ENCODE measurements around the gene WDR48. TPM values are rescaled to one million over a fixed set of nuclear protein-coding genes. Genes with fewer than 3 reads are reported as not detected.

WDR48 gene
- polyA plus RNA-seq, 4 donors: 70.3 to 112 (median 93.5) TPM

DNA sequence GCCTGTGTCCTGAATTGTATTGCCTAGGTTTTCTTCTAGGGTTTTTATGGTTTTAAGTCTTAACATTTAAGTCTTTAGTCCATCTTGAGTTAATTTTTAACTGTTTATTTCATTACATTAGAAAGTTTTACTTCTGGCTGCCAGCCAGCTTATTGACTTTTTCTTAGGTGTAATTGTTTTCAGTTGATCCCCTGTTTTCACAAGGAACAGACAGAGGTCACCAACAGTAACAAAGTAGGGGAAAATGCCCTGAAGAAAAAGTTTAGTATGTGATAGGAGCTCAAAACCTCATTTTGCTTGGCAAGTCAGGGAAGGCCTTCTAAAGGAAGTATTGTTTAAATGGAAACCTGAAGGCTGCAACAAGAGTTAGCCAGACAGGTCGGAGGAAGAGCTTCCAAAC is 10.4 kb downstream of the WDR48 start:
- no peak for DNase-seq (ENCODE audit: low read depth in 4 of 4, low spot score in 3 of 4)

DNA sequence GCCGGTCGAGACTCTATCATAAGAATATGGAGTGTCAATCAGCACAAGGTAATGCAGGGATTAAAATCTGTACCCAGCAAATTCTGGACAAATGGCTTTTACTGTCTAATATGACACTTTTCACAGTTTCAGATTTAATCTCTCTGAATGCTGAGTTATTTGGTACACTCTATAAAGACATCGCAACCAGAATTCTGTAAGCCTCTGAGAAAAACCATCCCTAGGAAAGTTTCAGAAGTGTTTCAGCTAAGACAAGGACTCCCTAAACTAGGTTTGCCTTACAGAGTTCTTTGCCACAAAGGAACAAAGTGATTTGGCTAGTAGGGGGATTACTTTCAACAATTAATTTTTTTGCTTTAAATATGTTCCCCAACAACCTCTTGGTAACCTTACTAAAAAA is 11.3 kb downstream of the WDR48 start:
- DNase-seq (ENCODE audit: low read depth in 4 of 4, low spot score in 3 of 4): no peak

DNA sequence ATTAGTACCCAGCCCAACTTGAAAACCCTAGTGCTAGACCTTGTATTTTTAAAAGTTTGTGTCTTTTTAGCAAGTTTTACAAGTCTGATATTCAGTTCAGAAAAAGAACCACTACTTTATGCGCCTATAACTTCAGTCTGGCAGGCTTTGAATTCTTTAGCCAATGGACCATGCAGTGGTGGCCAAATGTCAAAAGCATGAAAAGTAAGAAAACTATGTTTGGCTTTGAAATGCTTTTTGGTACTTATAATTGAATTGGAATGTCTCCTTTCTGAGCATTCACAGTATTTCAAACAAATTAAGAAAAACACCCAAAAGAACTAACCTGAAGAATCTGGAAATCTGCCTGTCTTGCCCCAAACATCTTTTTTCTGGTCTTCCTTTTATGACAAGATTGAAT is 12.8 kb downstream of the WDR48 start:
- no peak for DNase-seq (ENCODE audit: low read depth in 4 of 4, low spot score in 3 of 4)

DNA sequence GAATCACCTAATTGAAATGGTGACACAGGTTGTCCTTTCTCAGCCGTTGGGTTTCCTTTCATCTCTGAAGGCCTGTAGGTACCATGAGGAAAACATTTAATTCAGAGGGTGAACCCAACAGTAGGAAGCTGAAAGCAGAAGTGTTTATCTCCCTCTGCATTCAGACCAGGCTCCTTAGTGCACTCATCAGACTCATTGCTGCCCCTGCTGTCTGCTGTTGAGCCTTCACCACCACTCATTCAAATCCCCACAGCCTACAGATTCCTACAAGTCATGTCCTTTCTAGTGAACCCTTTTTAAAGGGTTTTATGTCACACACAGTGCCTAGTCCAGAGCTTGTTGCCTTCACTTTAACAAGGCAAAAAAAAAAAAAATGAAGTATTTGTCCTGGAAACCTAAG is 13.4 kb downstream of the WDR48 start:
- no peak for DNase-seq (ENCODE audit: low read depth in 4 of 4, low spot score in 3 of 4)

DNA sequence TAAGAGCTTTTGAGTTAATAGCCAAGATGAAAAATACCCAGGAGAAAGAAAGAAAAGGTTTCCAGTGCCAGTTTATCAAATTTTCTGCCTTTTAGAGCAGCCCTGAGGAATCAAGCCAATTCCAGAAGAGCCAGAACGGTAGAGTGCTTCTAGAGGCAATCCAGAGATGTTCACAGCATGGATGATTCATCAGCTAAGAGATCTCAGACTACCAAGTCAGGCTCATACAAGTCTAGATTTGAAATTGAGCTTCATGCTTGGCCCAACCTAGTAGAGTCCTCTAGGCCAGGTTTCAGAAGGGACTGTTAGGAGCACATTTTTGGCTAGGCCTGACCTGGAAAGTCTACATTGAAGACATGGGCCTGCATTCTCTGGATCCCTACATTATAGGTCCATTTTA is 15.5 kb downstream of the WDR48 start:
- no peak for DNase-seq (ENCODE audit: low read depth in 4 of 4, low spot score in 3 of 4)

DNA sequence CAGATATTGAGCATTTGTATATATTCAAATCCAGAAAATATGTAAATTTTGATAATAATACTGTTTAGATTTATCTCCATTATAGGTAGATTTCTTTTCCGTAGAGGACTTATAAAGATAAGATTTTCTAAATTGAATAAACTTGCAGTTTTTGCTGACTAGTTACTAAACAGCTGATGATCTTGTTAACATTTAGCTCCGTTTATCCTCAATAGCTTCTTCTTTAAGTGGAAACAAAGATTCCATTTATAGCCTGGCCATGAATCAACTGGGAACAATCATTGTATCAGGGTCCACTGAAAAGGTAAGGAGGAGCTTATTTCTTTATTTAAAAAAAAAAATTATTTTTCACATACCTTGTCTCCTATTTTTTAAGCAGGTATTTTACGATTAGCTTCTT is 16.7 kb downstream of the WDR48 start:
- DNase-seq (ENCODE audit: low read depth in 4 of 4, low spot score in 3 of 4): no peak

DNA sequence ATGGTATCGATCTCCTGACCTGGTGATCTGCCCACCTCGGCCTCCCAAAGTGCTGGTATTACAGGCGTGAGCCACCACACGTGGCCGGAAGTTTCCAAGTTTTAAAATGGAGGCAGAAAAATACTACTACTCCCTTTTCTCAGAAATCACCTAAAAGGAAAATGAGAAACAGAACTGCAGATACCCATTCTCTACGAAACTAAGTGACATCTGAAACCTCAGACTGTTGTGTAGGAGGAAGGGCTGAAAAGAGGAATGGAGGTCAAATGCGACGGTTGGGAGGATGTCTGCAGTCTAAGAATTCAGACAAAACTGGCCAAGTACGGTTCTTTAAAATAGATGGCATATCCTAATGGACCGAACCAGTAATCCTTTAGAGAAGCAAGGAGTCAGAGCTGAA is 24.1 kb downstream of the WDR48 start:
- DNase-seq (ENCODE audit: low read depth in 4 of 4, low spot score in 3 of 4): no peak

DNA sequence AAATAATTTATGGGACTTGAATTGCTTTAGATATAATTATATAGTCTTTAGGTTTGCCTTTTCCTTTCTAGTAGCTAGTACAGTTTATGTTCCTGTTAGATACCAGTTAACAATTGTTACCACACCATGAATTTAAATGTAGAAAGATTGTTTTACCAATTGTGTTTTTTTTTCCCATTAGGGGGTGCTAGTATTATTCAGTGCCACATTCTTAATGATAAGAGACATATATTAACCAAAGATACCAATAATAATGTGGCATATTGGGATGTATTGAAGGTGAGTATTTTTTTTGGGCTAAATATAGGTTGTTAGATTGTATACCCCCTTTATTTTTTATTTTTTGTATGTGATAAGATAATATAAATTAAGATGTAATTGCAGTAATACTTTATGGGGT is 27.7 kb downstream of the WDR48 start:
- DNase-seq (ENCODE audit: low read depth in 4 of 4, low spot score in 3 of 4): no peak

DNA sequence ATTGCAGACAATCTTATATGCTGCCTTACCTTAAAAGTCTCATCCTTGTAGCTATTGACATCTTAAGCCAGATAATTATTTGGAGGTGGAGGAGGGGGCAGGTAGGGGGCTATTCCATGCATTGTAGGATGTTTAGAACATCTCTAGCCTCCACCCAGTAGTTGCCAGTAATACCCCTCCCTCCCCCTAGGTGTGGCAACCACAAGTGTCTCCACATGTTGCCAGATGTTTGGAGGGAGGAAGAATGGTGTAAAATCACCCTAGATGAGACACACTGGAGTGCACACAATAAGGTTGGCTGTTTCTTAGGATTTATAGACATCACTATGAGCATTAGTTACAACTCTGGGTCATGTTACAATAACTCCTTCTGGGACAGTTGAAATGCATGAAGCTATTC is 28.2 kb downstream of the WDR48 start:
- DNase-seq (ENCODE audit: low read depth in 4 of 4, low spot score in 3 of 4): no peak

DNA sequence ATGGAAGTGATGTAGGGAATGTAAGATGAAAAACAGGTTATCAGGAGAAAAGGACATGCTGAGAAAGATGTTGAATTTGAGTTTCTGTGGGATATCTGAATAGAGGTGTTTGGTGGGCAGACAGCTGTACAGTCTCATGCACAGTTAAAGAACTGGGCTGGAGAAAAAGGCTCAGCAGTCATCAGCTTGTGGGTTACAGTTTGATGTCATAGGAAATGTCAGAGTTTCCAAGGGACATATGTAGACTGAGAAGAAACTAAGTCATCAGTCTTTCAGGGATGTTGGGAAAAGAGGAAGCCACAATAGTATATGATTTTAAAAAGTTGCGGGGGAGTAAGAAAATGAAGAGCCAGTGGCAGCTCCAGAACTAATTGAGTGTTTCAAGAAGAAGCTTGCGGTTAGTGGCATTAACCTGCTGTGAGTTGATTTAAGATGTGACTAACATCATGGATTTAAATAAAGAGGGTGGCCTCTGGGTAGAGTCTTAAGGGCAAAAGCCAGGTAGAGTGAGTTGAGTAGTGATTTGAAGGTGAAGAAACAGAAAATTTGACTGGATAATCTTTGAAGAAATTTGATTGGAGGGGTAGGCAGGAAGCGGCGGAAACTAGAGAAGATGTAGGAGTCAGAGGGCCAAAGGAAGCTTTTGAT is 31.0 kb downstream of the WDR48 start:
- no peak for DNase-seq (ENCODE audit: low read depth in 4 of 4, low spot score in 3 of 4)

DNA sequence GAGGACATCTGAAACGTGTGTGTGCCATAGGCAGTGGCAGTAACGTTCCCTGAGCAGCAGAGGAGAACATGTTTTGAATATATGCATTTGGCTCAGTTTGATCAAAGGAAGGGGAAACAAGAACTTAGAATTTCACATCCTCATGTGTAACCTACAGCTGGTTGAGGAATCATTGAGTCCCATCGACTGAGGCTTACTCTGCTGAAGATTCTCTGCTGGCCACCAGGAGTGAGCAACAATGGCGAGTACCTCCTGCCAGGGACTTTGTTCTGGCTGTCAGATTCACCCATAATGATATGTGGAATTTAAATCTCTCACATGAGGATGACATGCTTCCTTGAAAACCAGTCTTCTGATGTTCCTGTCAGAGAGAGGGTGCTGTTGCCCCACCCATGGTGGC is 34.3 kb downstream of the WDR48 start:
- DNase-seq (ENCODE audit: low read depth in 4 of 4, low spot score in 3 of 4): no peak

DNA sequence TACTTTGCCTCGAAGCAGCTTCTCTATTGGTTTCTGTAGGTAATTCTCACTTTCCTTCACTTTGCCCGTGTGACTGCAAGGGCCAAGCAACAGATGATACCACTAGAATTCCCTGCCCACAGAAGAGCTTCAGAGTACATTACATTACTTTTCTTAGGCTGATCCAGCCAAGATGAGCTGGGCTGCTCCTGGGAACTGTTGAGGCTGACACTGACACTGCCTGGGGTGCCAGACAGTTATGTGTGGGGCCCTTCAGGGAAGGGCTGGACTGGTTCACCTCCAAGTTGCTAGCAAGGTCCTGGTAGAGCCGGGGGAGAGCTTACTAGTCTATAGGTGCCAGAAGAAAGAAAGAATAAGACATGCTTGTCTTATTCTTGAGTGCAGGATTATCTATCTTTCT is 36.6 kb downstream of the WDR48 start:
- no peak for DNase-seq (ENCODE audit: low read depth in 4 of 4, low spot score in 3 of 4)

DNA sequence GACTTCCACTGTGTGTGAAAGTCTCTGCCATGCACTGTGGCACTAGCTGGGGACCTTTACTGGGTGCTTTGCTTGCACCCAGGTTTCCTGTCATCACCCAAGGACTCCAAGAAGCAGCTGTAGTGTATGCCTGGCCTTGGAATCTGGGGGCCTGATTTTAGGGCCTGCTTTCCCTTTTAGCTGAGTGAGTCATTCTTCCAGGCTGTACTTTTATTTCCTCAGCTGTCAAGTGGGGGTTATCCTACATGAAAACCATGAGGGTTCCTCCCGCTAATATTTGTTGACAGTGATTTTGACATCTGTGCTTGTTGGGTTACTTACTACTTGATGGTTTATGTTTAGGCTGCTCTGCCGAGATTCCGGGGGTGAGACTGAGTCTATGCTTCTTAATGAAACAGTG is 37.1 kb downstream of the WDR48 start:
- DNase-seq (ENCODE audit: low read depth in 4 of 4, low spot score in 3 of 4): no peak

DNA sequence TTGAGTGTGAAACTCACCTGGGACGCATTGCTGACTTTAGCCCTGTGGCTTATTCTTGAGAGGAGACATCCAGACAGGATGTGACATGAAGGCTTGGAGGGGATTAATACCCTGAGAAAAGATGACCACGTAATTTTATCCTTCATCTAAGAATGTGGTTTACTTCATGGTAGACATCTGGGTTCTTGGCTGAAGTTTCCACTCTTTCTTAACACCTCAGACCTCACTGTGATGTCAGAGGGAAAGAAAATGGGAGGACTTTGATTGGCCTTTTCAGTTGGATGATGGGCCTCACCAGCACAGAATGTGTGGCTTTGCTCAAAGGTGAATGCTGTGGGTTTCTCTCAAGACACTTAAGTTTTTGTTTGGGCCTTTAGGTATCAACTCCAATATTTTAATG is 39.1 kb downstream of the WDR48 start:
- DNase-seq (ENCODE audit: low read depth in 4 of 4, low spot score in 3 of 4): no peak

DNA sequence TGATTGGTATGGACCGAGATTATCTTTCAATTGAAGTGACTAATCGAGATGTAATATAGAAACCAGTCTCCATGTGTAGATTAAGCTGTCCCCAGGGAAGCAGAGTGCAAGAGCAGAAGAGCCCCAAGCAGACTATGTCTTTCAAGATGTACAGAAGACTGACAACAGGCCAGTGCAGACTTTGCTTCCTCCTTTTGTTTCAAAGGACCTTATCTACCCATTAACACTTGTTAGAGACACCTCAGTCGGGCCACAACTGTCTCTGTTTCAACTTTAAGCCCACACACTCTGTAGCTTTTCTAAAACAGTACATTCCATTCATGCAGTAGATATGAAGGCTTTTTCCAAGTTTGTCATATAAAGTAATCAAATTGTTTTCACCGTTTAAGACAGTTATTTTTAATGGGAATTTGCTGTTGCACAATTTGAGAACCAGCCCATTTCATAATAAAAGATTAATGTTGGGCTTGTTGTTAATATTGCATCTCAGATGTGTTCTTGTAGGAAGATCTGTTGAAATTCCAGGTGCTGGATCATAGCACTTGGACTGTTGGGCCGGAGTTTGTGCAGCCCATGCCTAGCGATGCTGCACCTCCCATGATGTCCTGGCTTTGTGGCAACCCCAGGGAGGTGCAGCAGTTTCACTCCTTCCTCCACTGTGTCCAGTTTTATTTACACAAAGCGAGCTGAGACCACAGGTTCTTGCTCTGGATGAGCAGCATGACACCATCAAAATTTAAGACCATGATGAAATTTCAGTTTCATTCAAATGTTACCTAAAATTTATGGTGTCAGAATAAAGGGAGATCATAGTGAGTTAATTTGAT is 43.2 kb downstream of the WDR48 start:
- no peak for DNase-seq (ENCODE audit: low read depth in 4 of 4, low spot score in 3 of 4)

DNA sequence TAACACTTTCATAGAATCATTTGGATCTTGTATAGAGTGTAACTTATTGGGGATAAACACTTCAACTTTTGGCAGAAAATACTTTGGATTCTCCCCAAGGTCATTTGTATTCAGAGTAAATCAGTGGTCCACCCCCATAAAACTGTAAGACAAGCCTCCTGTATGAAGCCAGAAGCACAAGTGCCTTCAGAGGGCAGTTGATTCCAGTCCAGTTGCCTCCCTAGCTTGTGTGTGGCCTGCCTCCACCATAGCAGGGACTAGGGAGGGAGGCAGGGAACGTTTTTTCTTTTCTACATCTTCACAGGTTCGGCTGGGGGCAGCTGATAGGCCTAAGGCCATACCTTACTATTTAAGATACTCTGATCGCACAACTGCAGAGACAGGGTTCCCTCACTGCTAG is 44.0 kb downstream of the WDR48 start:
- DNase-seq (ENCODE audit: low read depth in 4 of 4, low spot score in 3 of 4): no peak

DNA sequence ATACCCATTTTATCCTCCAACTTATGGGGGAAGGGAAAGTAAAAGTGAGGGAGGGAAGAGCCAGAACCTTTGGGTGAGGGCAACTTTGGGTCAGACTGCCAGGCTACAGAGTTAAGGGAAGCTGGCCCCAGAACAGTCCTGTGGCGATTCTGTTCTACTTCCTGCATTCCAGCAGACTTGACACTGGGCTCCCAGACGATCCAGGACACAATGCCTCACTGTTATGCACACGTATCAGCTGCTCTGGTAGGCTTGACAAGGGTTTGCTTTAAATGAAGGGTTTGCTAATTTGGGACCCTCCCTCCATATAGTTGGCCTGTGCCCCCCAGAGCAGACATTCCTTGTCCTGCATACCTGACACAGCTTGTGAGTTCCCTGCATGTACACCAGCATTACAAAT is 45.0 kb downstream of the WDR48 start:
- no peak for DNase-seq (ENCODE audit: low read depth in 4 of 4, low spot score in 3 of 4)

DNA sequence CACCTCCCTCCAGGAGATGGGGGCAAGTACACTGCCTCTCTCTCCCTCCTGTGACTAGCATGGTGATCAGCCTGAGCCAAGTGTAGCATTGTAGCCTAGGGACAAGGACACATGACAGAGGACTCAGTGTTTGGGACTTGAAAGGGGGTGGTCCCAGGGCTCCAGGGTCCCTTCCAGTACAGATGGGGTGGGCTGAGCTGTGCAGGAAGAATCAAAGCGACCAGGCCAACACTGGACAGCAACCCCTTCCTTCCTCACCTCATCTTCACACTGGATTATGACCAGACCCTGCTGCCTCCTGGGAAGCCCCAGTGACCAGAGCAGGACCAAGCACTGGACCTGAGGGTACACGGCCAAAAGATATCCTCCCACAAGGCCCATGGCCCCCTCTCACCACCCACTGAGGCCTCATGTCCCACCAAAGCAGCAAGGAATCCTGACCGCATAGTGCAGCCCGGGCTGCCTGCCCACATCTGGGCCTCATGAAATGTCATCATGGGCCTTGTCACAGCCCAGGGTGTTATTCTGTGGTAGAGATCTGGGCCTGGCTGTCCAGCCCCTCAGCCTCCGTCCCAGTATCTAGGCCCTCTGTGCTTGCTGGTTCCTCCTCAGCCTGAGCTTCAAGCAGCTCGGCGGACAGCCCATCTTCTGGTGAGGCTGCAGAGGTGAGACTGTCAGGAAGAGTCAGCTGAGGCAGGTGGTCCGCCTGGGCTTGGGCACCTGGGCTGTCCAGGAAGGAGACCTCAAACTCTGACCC is 46.1 kb downstream of the WDR48 start:
- no peak for DNase-seq (ENCODE audit: low read depth in 4 of 4, low spot score in 3 of 4)

DNA sequence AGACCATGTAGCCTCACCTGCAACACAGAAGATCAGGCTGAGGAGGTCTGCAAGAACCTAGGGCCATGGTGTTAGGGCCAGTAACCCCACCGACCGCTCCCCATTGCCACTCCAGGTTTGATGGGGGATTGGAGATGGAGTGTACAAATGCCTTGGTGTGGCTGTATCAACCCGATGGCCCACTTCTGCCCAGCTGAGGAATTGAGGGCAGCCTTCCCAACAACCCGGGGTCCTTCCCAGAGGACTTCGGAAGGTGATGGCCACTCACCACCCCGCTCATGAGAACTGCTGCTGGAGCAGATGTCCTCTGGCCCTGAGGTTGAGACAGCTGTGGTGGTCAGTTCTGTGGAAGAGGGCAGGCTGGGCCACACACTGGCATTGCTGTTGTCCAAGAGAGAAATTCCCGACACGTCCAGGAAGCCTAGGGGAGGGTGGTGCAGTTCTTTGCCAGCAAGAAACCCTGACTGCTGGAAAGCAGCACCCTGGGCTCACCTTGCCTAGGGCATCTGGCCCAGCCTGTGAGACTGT is 46.7 kb downstream of the WDR48 start:
- DNase-seq (ENCODE audit: low read depth in 4 of 4, low spot score in 3 of 4): no peak

DNA sequence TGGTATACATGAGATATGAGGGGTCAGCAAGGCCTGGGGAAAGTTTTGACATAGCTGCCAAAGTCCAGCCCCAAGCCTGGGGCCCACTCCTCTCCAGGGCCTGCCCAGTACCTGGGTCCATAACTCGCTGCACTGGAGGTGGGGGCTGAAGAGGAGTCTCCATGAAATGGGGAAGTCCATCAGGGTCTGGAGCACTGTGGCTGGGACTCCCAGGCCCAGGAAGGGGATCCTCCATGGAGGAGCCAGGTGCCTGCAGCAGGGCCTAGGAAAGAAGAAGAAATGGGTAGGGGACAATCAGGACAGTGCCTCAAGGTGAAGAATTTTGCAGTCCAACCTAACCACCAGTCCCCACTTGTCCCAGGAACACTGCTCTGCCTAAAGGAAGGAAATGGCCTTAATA is 47.4 kb downstream of the WDR48 start:
- DNase-seq (ENCODE audit: low read depth in 4 of 4, low spot score in 3 of 4): no peak

DNA sequence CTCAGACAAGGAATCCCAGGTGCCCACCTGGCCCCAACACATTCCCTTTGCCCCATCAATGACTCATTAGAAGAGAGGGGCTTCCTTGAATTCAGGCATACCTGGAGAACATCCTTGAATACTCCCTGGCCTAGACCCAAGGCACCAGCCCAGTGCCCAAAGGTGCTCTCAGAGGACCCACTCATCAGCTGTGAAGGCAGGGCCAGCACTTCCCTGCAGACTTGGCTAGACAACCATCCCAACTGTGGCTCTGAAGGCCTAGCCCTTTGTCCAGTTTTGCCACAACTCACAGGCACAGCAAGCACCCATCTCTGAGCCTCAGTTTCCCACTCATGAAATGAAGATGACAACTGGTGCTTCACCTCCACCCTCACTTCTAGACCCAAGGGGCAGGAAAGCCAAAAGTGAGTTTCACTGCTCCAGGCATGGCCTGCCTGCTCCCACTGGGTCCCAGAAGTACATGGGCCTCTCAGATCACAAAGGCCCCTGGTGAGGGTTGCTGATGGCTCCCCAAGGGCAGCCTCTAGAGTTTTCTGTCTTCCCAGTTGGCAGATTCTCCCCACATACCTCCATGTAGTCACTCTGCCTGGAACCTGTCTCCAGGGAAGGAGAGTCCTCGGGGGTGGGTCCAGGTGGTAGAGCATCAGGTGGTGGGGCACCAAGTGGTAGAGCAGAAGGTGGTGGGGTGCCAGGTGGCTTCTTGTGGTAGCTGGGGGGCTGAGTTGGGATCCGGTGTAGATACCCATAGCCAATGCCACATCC is 48.1 kb downstream of the WDR48 start:
- no peak for DNase-seq (ENCODE audit: low read depth in 4 of 4, low spot score in 3 of 4)

All from left renal pelvis (tissue), 4 donors.